ENCODE results near the gene EPHB1.

The EPHB1 gene

DNA sequence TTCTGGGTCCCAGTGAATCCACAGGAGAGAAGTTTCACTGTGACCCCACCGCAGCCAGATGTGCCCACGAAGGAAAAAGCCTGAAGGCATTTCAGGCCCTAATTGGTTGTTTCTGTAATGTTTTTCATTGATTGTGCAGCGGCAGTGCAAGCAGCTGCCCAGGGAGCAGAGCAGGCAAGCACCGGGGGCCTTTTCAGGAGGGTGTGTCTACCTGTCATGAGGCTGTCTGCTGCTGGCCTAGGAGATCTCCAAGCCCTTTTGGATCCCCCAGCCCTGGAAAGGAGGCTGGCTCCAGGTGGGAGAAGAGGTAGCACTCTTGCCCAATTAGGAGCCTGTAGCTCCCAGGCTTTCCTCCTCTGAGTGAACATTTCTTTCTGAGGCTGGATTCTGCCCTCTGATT lies 108.8 kb downstream of the EPHB1 start:
- Histone ChIP-seq H3K4me1 (ENCODE audit: insufficient read depth, low read length, severe bottlenecking) (no peaks in the 10 kb centered on the region), H4K20me1 (ENCODE audit: insufficient read depth, low read length) (no peaks in the 10 kb centered on the region), H2AFZ (ENCODE audit: low read length) (no peak overlapping the region), H3K9ac (ENCODE audit: low read length) (no peak overlapping the region), H3K9me3 (ENCODE audit: low read length) (no peaks in the 10 kb centered on the region), H3K79me2 (ENCODE audit: insufficient read depth, low read length) (no peaks in the 10 kb centered on the region), H3K4me2 (ENCODE audit: low read length) (no peak overlapping the region), H3K27ac (ENCODE audit: low read depth, low read length, poor library complexity, severe bottlenecking) (no peak overlapping the region), H3K9me2 (ENCODE audit: low read depth, low read length) (no peaks in the 10 kb centered on the region), H3K4me3 (ENCODE audit: low read depth, low read length, poor library complexity, severe bottlenecking) (no peak overlapping the region), H3F3A (ENCODE audit: insufficient read depth, low read length) (no peaks in the 10 kb centered on the region), H3K27me3 (ENCODE audit: insufficient read depth, low read length) (peaks cover 3% of the 10 kb centered on the region; the same call in 1 of the 2 replicates), H3K36me3 (ENCODE audit: insufficient read depth, low read length) (no peaks in the 10 kb centered on the region)
- TF ChIP-seq EZH2 (IDR thresholded peaks at IDR 0.05; ENCODE audit: borderline replicate concordance, low read length) = no peak
- TF ChIP-seq, protein P1, sequence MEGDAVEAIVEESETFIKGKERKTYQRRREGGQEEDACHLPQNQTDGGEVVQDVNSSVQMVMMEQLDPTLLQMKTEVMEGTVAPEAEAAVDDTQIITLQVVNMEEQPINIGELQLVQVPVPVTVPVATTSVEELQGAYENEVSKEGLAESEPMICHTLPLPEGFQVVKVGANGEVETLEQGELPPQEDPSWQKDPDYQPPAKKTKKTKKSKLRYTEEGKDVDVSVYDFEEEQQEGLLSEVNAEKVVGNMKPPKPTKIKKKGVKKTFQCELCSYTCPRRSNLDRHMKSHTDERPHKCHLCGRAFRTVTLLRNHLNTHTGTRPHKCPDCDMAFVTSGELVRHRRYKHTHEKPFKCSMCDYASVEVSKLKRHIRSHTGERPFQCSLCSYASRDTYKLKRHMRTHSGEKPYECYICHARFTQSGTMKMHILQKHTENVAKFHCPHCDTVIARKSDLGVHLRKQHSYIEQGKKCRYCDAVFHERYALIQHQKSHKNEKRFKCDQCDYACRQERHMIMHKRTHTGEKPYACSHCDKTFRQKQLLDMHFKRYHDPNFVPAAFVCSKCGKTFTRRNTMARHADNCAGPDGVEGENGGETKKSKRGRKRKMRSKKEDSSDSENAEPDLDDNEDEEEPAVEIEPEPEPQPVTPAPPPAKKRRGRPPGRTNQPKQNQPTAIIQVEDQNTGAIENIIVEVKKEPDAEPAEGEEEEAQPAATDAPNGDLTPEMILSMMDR (IDR thresholded peaks at IDR 0.05; ENCODE audit: low read length) = no peak

DNA sequence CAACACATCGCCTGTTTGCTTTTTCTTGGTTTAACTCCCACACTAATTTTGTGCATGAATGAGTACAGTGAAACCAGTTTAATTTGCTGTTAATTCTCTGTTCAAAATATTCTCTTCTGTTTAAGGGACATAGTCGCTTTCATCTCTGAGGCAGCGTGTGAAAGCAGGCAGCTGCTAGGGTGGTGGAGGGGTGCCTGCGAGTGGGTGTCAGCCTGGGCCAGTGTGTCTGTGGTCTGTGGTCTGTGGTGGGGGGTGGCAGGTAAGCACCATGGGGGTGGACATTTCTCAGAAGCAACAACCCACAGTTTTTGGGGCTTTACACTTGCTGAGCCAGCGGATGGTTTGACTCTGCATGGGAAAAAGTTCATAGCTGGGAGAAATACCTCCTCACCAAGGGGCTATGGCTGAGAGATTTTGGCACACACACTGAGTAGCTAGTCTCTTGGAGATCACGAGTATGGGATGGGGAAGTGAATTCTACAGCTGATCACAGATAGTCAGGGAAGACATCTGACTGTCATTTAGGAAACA lies 109.2 kb downstream of the EPHB1 start:
- Histone ChIP-seq H2AFZ (ENCODE audit: low read length) (no peak overlapping the region), H3K27ac (ENCODE audit: low read depth, low read length, poor library complexity, severe bottlenecking) (no peak overlapping the region), H3K36me3 (ENCODE audit: insufficient read depth, low read length) (no peaks in the 10 kb centered on the region), H3K4me3 (ENCODE audit: low read depth, low read length, poor library complexity, severe bottlenecking) (no peak overlapping the region), H3K27me3 (ENCODE audit: insufficient read depth, low read length) (peaks cover 3% of the 10 kb centered on the region; the same call in 1 of the 2 replicates), H3K4me2 (ENCODE audit: low read length) (no peak overlapping the region), H3K9me2 (ENCODE audit: low read depth, low read length) (no peaks in the 10 kb centered on the region), H3K79me2 (ENCODE audit: insufficient read depth, low read length) (no peaks in the 10 kb centered on the region), H3K4me1 (ENCODE audit: insufficient read depth, low read length, severe bottlenecking) (no peaks in the 10 kb centered on the region), H3K9me3 (ENCODE audit: low read length) (no peaks in the 10 kb centered on the region), H4K20me1 (ENCODE audit: insufficient read depth, low read length) (no peaks in the 10 kb centered on the region), H3K9ac (ENCODE audit: low read length) (no peak overlapping the region), H3F3A (ENCODE audit: insufficient read depth, low read length) (no peaks in the 10 kb centered on the region)
- no peak for TF ChIP-seq EZH2 (IDR thresholded peaks at IDR 0.05; ENCODE audit: borderline replicate concordance, low read length)
- TF ChIP-seq, protein P1 (IDR thresholded peaks at IDR 0.05; ENCODE audit: low read length) = no peak

DNA sequence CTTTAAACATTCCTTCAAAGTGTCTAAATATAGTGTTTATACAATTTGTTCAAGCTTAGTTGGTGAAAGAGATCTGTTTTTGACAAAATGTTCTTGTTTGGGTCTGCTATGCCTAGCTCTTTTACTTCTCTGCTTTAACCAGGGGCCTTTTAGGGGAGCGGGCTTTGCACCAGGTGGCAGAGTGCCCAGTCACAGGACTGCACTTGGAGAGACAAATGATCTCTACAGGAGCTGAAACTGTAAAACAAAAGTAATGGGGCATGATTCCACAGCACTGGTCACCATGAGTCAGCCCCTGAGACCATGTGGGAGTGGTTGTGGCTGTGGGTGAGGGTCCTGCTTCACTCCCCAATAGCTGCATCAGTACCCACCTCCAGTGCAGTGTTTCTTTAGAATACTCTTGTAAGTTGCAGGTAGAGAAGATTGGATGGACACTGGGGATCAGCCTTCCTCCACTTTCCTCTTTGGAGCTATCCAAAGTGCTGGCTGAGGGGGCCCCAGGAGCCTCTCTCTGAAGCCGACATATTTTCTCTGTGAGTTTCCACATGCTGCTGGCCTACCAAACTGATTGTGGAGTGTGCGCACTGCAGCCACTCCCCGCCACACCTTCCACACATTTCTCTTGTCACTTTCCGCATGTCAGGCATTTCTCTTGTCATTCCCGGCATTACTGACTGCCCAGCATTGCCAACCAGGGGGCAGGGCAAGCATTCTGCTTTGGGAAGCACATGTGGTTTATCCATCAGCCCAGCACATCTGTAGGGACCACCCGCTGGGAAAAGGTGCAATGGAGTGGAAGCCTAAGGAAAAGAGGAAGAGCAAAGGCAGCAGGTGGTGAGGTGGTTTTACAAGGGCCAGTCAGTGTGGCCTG lies 110.0 kb downstream of the EPHB1 start:
- Histone ChIP-seq H3K9ac (ENCODE audit: low read length) (no peak overlapping the region), H3K27me3 (ENCODE audit: insufficient read depth, low read length) (peaks cover 3% of the 10 kb centered on the region; the same call in 1 of the 2 replicates), H3K36me3 (ENCODE audit: insufficient read depth, low read length) (no peaks in the 10 kb centered on the region), H3K4me3 (ENCODE audit: low read depth, low read length, poor library complexity, severe bottlenecking) (no peak overlapping the region), H3K4me2 (ENCODE audit: low read length) (no peak overlapping the region), H3K9me3 (ENCODE audit: low read length) (no peaks in the 10 kb centered on the region), H3F3A (ENCODE audit: insufficient read depth, low read length) (no peaks in the 10 kb centered on the region), H3K79me2 (ENCODE audit: insufficient read depth, low read length) (no peaks in the 10 kb centered on the region), H3K9me2 (ENCODE audit: low read depth, low read length) (no peaks in the 10 kb centered on the region), H3K4me1 (ENCODE audit: insufficient read depth, low read length, severe bottlenecking) (no peaks in the 10 kb centered on the region), H2AFZ (ENCODE audit: low read length) (no peak overlapping the region), H4K20me1 (ENCODE audit: insufficient read depth, low read length) (no peaks in the 10 kb centered on the region), H3K27ac (ENCODE audit: low read depth, low read length, poor library complexity, severe bottlenecking) (no peak overlapping the region)
- TF ChIP-seq EZH2 (IDR thresholded peaks at IDR 0.05; ENCODE audit: borderline replicate concordance, low read length) = no peak
- TF ChIP-seq, protein P1 (IDR thresholded peaks at IDR 0.05; ENCODE audit: low read length) = no peak
